Measurements from ENCODE around the gene FAM120A.

The FAM120A gene

GRCh38 chr9:93470391-93470790 is 18.9 kb downstream of the FAM120A start:
- DNase-seq (ENCODE audit: low read depth): no peak

GRCh38 chr9:93471124-93471523 is 19.6 kb downstream of the FAM120A start:
- no peak for DNase-seq (ENCODE audit: low read depth)

- no peak for DNase-seq (ENCODE audit: low read depth)
Measured at GRCh38 chr9:93473411-93473810, 21.9 kb downstream of the FAM120A start.

- DNase-seq (ENCODE audit: low read depth): no peak
Measured at GRCh38 chr9:93475108-93475507, 23.6 kb downstream of the FAM120A start.

GRCh38 chr9:93475856-93476255 is 24.4 kb downstream of the FAM120A start:
- DNase-seq (ENCODE audit: low read depth): no peak

- no peak for DNase-seq (ENCODE audit: low read depth)
Measured at GRCh38 chr9:93476924-93477323, 25.4 kb downstream of the FAM120A start.

- DNase-seq (ENCODE audit: low read depth): no peak
Measured at GRCh38 chr9:93477397-93477796, 25.9 kb downstream of the FAM120A start.

GRCh38 chr9:93479726-93480125 is 28.2 kb downstream of the FAM120A start:
- DNase-seq (ENCODE audit: low read depth): no peak

GRCh38 chr9:93480262-93480661 is 28.8 kb downstream of the FAM120A start:
- no peak for DNase-seq (ENCODE audit: low read depth)

GRCh38 chr9:93480728-93481324 is 29.3 kb downstream of the FAM120A start:
- no peak for DNase-seq (ENCODE audit: low read depth)

- no peak for DNase-seq (ENCODE audit: low read depth)
Measured at GRCh38 chr9:93483497-93483896, 32.0 kb downstream of the FAM120A start.

GRCh38 chr9:93486268-93486667 is 34.8 kb downstream of the FAM120A start:
- no peak for DNase-seq (ENCODE audit: low read depth)

GRCh38 chr9:93488244-93488643 is 36.8 kb downstream of the FAM120A start:
- no peak for DNase-seq (ENCODE audit: low read depth)

GRCh38 chr9:93491593-93492232 is 40.2 kb downstream of the FAM120A start:
- DNase-seq (ENCODE audit: low read depth): no peak

GRCh38 chr9:93492327-93492726 is 40.8 kb downstream of the FAM120A start:
- no peak for DNase-seq (ENCODE audit: low read depth)

- no peak for DNase-seq (ENCODE audit: low read depth)
Measured at GRCh38 chr9:93493949-93494348, 42.5 kb downstream of the FAM120A start.

- DNase-seq (ENCODE audit: low read depth): no peak
Measured at GRCh38 chr9:93496285-93496684, 44.8 kb downstream of the FAM120A start.

- DNase-seq (ENCODE audit: low read depth): no peak
Measured at GRCh38 chr9:93500571-93501298, 49.2 kb downstream of the FAM120A start.

- no peak for DNase-seq (ENCODE audit: low read depth)
Measured at GRCh38 chr9:93501406-93501805, 49.9 kb downstream of the FAM120A start.

- DNase-seq (ENCODE audit: low read depth): no peak
Measured at GRCh38 chr9:93503381-93503780, 51.9 kb downstream of the FAM120A start.

GRCh38 chr9:93505541-93506132 is 54.2 kb downstream of the FAM120A start:
- DNase-seq (ENCODE audit: low read depth): no peak

- no peak for DNase-seq (ENCODE audit: low read depth)
Measured at GRCh38 chr9:93507768-93508167, 56.3 kb downstream of the FAM120A start.

- no peak for DNase-seq (ENCODE audit: low read depth)
Measured at GRCh38 chr9:93508207-93508606, 56.7 kb downstream of the FAM120A start.
